Measurements from ENCODE around the gene PVR.
"Not testable (repeated sequence)": the region's sequence is repeated elsewhere in the genome, so short reads cannot be mapped to it uniquely, and the experiment has no call there.

Gene PVR

DNA sequence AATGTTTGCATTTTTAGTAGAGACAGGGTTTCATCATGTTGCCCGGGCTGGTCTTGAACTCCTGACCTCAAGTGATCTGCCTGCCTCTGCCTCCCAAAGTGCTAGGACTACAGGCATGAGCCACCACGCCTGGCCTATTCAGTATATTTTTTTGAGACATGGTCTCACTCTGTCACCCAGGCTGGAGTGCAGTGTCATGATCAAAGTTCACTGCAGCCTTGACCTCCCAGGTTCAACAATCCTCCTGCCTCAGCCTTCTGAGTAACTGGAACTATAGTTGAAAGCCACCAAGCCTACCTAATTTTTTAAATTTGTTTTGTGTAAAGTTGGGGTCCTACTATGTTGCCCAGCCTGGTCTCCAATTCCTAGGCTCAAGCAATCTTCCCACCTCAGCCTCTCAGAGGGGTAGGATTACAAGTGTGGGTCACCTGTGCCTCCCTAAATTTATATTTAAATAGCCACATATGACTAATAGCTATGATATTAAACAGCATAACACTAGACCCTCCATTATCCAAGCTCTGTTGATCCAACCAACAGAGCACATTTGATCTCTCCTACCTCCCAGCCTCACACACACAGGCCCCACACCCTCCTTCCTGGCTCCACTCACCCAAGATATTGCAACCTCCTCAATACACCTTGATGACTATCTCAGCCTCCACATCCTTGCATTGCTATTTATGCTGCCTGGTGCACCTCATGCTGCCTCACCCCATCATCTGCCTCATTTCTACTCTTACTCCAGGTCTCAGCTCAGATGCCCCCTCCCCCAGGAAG, 25.5 kb downstream of the PVR start:
- no peak for ATAC-seq (ENCODE audit: insufficient read depth, low read depth)
- Histone ChIP-seq H4K20me1 (ENCODE audit: insufficient read depth, low read length) (no peaks in the 10 kb centered on the region), H3K4me1 (ENCODE audit: insufficient read depth, low read length) (no peaks in the 10 kb centered on the region), H3K4me2 (ENCODE audit: insufficient read depth, low read length) (no peak overlapping the region), H3K9me3 (ENCODE audit: insufficient read depth, low read length, severe bottlenecking) (no peaks in the 10 kb centered on the region), H3K79me2 (ENCODE audit: insufficient read depth, low read length) (no peaks in the 10 kb centered on the region), H2AFZ (ENCODE audit: low read depth, low read length) (no peak overlapping the region), H3K27me3 (ENCODE audit: insufficient read depth, low read length, poor library complexity) (no peaks in the 10 kb centered on the region), H3K36me3 (ENCODE audit: insufficient read depth, low read length) (no peaks in the 10 kb centered on the region), H3K4me3 (ENCODE audit: low read depth in 1 of 2, low read length in 2 of 2) (no peak overlapping the region), H3K9ac (ENCODE audit: low read depth, low read length) (no peak overlapping the region), H3K27ac (ENCODE audit: low read length) (no peak overlapping the region)
- no peak for TF ChIP-seq EZH2 (IDR thresholded peaks at IDR 0.05; ENCODE audit: borderline replicate concordance, low read depth, low read length, severe bottlenecking)
- TF ChIP-seq, protein P1, sequence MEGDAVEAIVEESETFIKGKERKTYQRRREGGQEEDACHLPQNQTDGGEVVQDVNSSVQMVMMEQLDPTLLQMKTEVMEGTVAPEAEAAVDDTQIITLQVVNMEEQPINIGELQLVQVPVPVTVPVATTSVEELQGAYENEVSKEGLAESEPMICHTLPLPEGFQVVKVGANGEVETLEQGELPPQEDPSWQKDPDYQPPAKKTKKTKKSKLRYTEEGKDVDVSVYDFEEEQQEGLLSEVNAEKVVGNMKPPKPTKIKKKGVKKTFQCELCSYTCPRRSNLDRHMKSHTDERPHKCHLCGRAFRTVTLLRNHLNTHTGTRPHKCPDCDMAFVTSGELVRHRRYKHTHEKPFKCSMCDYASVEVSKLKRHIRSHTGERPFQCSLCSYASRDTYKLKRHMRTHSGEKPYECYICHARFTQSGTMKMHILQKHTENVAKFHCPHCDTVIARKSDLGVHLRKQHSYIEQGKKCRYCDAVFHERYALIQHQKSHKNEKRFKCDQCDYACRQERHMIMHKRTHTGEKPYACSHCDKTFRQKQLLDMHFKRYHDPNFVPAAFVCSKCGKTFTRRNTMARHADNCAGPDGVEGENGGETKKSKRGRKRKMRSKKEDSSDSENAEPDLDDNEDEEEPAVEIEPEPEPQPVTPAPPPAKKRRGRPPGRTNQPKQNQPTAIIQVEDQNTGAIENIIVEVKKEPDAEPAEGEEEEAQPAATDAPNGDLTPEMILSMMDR (IDR thresholded peaks at IDR 0.05; ENCODE audit: borderline replicate concordance, extremely low read depth, low read length, poor library complexity, severe bottlenecking), result no peak
- no peak for DNase-seq

DNA sequence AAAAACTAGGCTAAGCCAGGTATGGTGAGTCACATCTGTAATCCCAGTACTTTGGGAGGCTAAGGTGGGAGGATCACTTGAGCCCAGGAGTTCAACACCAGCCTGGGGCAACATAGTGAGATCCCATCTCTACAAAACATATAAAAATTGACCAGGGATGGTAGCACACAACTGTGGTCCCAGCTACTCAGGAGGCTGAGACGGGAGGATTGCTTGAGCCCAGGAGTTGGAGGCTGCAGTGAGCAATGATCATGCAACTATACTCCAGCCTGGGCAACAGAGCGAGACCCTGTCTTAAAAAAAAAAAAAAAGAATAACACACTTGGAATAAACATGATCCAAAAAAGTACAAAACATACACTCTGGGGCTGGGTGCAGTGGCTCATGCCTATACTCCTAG, 26.3 kb downstream of the PVR start:
- H3K27me3 ChIP-seq (ENCODE audit: insufficient read depth, low read length, poor library complexity); H3K79me2 ChIP-seq (ENCODE audit: insufficient read depth, low read length); DNase-seq; H4K20me1 ChIP-seq (ENCODE audit: insufficient read depth, low read length); H3K27ac ChIP-seq (ENCODE audit: low read length); H3K36me3 ChIP-seq (ENCODE audit: insufficient read depth, low read length); H3K9me3 ChIP-seq (ENCODE audit: insufficient read depth, low read length, severe bottlenecking); H3K4me2 ChIP-seq (ENCODE audit: insufficient read depth, low read length); H3K4me3 ChIP-seq (ENCODE audit: low read depth in 1 of 2, low read length in 2 of 2); H3K4me1 ChIP-seq (ENCODE audit: insufficient read depth, low read length); H3K9ac ChIP-seq (ENCODE audit: low read depth, low read length); H2AFZ ChIP-seq (ENCODE audit: low read depth, low read length); ATAC-seq (ENCODE audit: insufficient read depth, low read depth): not testable (repeated sequence)

DNA sequence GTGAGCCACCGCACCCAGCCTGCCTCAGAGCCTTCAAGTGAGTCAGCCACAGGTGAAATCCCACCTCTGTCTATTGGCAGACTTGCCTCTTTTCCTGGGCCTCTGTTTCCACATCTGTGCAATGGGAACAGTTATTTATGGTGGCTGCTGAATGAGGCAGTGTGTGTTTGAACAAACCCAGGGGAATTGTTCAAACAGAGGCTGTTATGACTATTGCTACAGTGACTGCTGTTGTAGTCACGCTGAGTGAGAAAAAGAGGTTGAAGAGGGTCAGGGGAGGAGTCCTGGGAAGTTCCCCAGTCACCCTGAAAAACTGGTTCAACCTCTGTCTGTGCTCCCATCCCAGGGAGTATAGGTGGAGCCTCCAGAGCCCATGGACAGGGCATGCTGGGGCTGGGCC, 27.7 kb downstream of the PVR start, which contains the start of gene CEACAM19:
Gene CEACAM19, plus strand, starts transcription at position 83 of the 400 bp plus-strand sequence. CDS start 450 bp downstream, outside the sequence.
- H3K4me2 ChIP-seq (ENCODE audit: insufficient read depth, low read length), result no peak within 1 kb of the TSS
- TF ChIP-seq, protein P1 (IDR thresholded peaks at IDR 0.05; ENCODE audit: borderline replicate concordance, extremely low read depth, low read length, poor library complexity, severe bottlenecking), result no peak
- TF ChIP-seq EZH2 (IDR thresholded peaks at IDR 0.05; ENCODE audit: borderline replicate concordance, low read depth, low read length, severe bottlenecking), result no peak
- H3K36me3 ChIP-seq (ENCODE audit: insufficient read depth, low read length), result no peaks in the 10 kb centered on the region
- H3K79me2 ChIP-seq (ENCODE audit: insufficient read depth, low read length), result no peaks in the 10 kb centered on the region
- no peak within 1 kb of the TSS for H3K9ac ChIP-seq (ENCODE audit: low read depth, low read length)
- H3K4me3 ChIP-seq (ENCODE audit: low read depth in 1 of 2, low read length in 2 of 2), result no peak within 1 kb of the TSS
- no peaks in the 10 kb centered on the region for H4K20me1 ChIP-seq (ENCODE audit: insufficient read depth, low read length)
- no peak for ATAC-seq (ENCODE audit: insufficient read depth, low read depth)
- no peaks in the 10 kb centered on the region for H3K4me1 ChIP-seq (ENCODE audit: insufficient read depth, low read length)
- H3K27ac ChIP-seq (ENCODE audit: low read length), result no peak within 1 kb of the TSS
- no peak within 1 kb of the TSS for H2AFZ ChIP-seq (ENCODE audit: low read depth, low read length)
- no peak for DNase-seq
- H3K9me3 ChIP-seq (ENCODE audit: insufficient read depth, low read length, severe bottlenecking), result no peaks in the 10 kb centered on the region
- no peaks in the 10 kb centered on the region for H3K27me3 ChIP-seq (ENCODE audit: insufficient read depth, low read length, poor library complexity)

DNA sequence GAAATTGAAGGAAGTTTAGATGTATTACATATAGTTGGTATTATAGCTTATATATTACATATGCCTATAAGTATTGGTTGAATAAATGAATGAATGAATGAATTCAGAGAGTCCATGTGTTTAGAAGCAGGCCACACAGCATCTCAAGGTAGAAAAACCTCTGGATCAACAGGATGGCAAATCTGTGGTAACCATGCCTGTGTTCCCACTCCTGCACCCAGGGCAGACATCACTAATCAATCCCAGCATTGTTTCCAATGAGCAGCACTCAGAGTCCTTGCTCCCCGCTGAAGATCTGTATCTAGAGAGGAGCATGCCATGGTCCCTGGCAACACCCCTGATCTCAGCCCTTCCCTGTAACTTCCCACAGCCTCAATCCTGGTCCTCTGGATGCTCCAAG, 28.5 kb downstream of the PVR start:
- no peak overlapping the region for H3K4me2 ChIP-seq (ENCODE audit: insufficient read depth, low read length)

More for the DNA sequence above, 28.5 kb downstream of the PVR start:
- ATAC-seq (ENCODE audit: insufficient read depth, low read depth) (no peak), DNase-seq (no peak)
- no peak for TF ChIP-seq EZH2 (IDR thresholded peaks at IDR 0.05; ENCODE audit: borderline replicate concordance, low read depth, low read length, severe bottlenecking)
- H3K9me3 ChIP-seq (ENCODE audit: insufficient read depth, low read length, severe bottlenecking), result no peaks in the 10 kb centered on the region
- H3K4me3 ChIP-seq (ENCODE audit: low read depth in 1 of 2, low read length in 2 of 2), result no peak overlapping the region
- H3K4me1 ChIP-seq (ENCODE audit: insufficient read depth, low read length), result no peaks in the 10 kb centered on the region
- no peak overlapping the region for H3K9ac ChIP-seq (ENCODE audit: low read depth, low read length)
- H3K79me2 ChIP-seq (ENCODE audit: insufficient read depth, low read length), result no peaks in the 10 kb centered on the region
- no peak overlapping the region for H3K27ac ChIP-seq (ENCODE audit: low read length)
- no peaks in the 10 kb centered on the region for H3K27me3 ChIP-seq (ENCODE audit: insufficient read depth, low read length, poor library complexity)
- no peaks in the 10 kb centered on the region for H3K36me3 ChIP-seq (ENCODE audit: insufficient read depth, low read length)
- H4K20me1 ChIP-seq (ENCODE audit: insufficient read depth, low read length), result no peaks in the 10 kb centered on the region
- no peak overlapping the region for H2AFZ ChIP-seq (ENCODE audit: low read depth, low read length)

Data from DND-41 (cell line).